SU-DHL-6 (cell line): Measurements from ENCODE around the gene CD99L2.

ENCODE experiments used
- EZH2phosphoT487 ChIP-seq: fragments of 200-600 bp; sonication (generic), shearing (Covaris generic); conservative IDR thresholded peaks from 2 replicates; pipeline ENCODE4 v1.6.1; 2018; ENCODE audit warnings: mild to moderate bottlenecking, antibody characterized with exemption, low read length, moderate library complexity, mixed read lengths
- TF ChIP-seq, protein P1 (sequence below): fragments of 200-600 bp; sonication (generic); IDR thresholded peaks from one replicate; pipeline ENCODE4 v1.5.1; 2017; ENCODE audit warnings: antibody characterized with exemption, mild to moderate bottlenecking, low read length, moderate library complexity; ENCODE audit not compliant: insufficient read depth, poor library complexity, severe bottlenecking

DNA sequence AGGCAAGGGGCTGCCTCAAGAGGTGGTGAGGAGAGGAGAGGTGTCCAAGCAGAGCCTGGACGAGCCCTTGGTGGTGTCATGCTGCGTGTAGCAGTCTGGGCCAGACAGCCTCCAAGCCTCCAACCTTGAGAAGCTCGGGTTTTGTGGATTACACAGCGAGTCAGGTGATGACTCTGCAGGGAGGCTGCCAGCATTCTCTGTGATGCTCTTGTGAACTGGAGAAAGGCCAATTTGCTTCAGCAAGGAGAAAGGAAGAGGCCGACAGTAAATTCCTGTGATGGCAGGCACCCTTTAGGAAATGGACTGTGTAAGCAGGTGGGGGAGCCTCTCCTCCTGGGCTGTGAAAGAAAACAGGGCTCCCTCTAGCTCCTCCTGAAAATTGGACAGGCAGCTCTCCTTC is 36.0 kb upstream of the CD99L2 start:
- TF ChIP-seq, protein P1, sequence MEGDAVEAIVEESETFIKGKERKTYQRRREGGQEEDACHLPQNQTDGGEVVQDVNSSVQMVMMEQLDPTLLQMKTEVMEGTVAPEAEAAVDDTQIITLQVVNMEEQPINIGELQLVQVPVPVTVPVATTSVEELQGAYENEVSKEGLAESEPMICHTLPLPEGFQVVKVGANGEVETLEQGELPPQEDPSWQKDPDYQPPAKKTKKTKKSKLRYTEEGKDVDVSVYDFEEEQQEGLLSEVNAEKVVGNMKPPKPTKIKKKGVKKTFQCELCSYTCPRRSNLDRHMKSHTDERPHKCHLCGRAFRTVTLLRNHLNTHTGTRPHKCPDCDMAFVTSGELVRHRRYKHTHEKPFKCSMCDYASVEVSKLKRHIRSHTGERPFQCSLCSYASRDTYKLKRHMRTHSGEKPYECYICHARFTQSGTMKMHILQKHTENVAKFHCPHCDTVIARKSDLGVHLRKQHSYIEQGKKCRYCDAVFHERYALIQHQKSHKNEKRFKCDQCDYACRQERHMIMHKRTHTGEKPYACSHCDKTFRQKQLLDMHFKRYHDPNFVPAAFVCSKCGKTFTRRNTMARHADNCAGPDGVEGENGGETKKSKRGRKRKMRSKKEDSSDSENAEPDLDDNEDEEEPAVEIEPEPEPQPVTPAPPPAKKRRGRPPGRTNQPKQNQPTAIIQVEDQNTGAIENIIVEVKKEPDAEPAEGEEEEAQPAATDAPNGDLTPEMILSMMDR: no peak
- no peak for TF ChIP-seq EZH2phosphoT487
